Measurements from ENCODE around the gene DCTD. TPM values are rescaled to one million over a fixed set of nuclear protein-coding genes. Genes with fewer than 3 reads are reported as not detected.
A peak's percentile ranks its signal among the peaks of the same experiment; 100 is the strongest.

Gene DCTD
- total RNA-seq, 1 donor: 110 TPM

GRCh38 chr4:182944484-182945213 lies 27.5 kb upstream of the DCTD start:
- H3K4me1 ChIP-seq (ENCODE audit: insufficient read depth, low read length): no peaks in the 10 kb centered on the region
- H3K27ac ChIP-seq (ENCODE audit: low read depth, low read length): no peak overlapping the region
- TF ChIP-seq CTCF (IDR thresholded peaks at IDR 0.05; ENCODE audit: extremely low read depth, low read depth, low read length): no peak
- no peak overlapping the region for H3K4me2 ChIP-seq (ENCODE audit: insufficient read depth, low read length)
- H3K4me3 ChIP-seq (ENCODE audit: insufficient read depth, low read length): no peak overlapping the region
- peaks cover 22% of the 10 kb centered on the region for H3K27me3 ChIP-seq (ENCODE audit: insufficient read depth, low read length)
- no peak overlapping the region for H2AFZ ChIP-seq (ENCODE audit: low read length)
- H4K20me1 ChIP-seq (ENCODE audit: insufficient read depth, low read length): no peaks in the 10 kb centered on the region
- no peak for DNase-seq (ENCODE audit: insufficient read length, low spot score, missing footprints)
- H3K9me3 ChIP-seq (ENCODE audit: low read depth, low read length): no peaks in the 10 kb centered on the region
- H3K36me3 ChIP-seq (ENCODE audit: insufficient read depth, low read length): no peaks in the 10 kb centered on the region
- no peaks in the 10 kb centered on the region for H3K79me2 ChIP-seq (ENCODE audit: insufficient read depth, low read length)

GRCh38 chr4:182939680-182940079 lies 22.5 kb upstream of the DCTD start:
- no peaks in the 10 kb centered on the region for H4K20me1 ChIP-seq (ENCODE audit: insufficient read depth, low read length)
- TF ChIP-seq CTCF (IDR thresholded peaks at IDR 0.05; ENCODE audit: extremely low read depth, low read depth, low read length): no peak
- H3K4me2 ChIP-seq (ENCODE audit: insufficient read depth, low read length): no peak overlapping the region
- no peak for DNase-seq (ENCODE audit: insufficient read length, low spot score, missing footprints)
- H3K9me3 ChIP-seq (ENCODE audit: low read depth, low read length): no peaks in the 10 kb centered on the region
- no peaks in the 10 kb centered on the region for H3K36me3 ChIP-seq (ENCODE audit: insufficient read depth, low read length)
- peaks cover 2% of the 10 kb centered on the region for H3K4me1 ChIP-seq (ENCODE audit: insufficient read depth, low read length)
- no peak overlapping the region for H3K27ac ChIP-seq (ENCODE audit: low read depth, low read length)
- H3K27me3 ChIP-seq (ENCODE audit: insufficient read depth, low read length): peaks cover 16% of the 10 kb centered on the region
- no peaks in the 10 kb centered on the region for H3K79me2 ChIP-seq (ENCODE audit: insufficient read depth, low read length)
- no peak overlapping the region for H2AFZ ChIP-seq (ENCODE audit: low read length)
- H3K4me3 ChIP-seq (ENCODE audit: insufficient read depth, low read length): no peak overlapping the region

DNA sequence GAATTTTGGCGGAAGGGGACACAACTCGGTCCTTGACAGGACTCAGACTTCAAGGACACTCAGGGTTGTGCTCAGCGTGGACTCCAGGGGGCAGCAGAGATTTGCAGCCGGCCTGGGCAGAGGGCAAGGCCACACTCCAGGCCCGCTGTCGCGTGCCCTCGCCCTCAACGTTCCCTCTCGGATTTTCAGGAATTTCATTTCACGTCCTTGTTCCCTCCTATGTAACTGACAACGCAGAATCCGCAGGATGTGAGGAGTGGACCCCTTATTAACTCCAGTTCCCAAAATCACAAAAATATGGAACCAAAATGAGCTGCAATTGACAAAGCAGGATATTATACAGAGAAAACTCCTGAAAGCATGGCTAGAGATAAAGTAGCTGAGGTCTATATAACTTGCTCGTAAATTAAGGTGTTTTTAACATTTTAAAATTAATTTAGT lies 21.0 kb upstream of the DCTD start:
- H3K79me2 ChIP-seq (ENCODE audit: insufficient read depth, low read length): no peaks in the 10 kb centered on the region
- H3K4me2 ChIP-seq (ENCODE audit: insufficient read depth, low read length): peak overlapping the region; percentile 64
- peak; percentile 88 for DNase-seq (ENCODE audit: insufficient read length, low spot score, missing footprints)
- H3K4me3 ChIP-seq (ENCODE audit: insufficient read depth, low read length): peak overlapping the region; percentile 34
- no peak overlapping the region for H3K27ac ChIP-seq (ENCODE audit: low read depth, low read length)
- H4K20me1 ChIP-seq (ENCODE audit: insufficient read depth, low read length): no peaks in the 10 kb centered on the region
- H3K27me3 ChIP-seq (ENCODE audit: insufficient read depth, low read length): peaks cover 16% of the 10 kb centered on the region
- peaks cover 2% of the 10 kb centered on the region for H3K4me1 ChIP-seq (ENCODE audit: insufficient read depth, low read length)
- no peaks in the 10 kb centered on the region for H3K9me3 ChIP-seq (ENCODE audit: low read depth, low read length)
- peak overlapping the region; percentile 98 for H2AFZ ChIP-seq (ENCODE audit: low read length)
- TF ChIP-seq CTCF (IDR thresholded peaks at IDR 0.05; ENCODE audit: extremely low read depth, low read depth, low read length): peak; percentile 95
- H3K36me3 ChIP-seq (ENCODE audit: insufficient read depth, low read length): no peaks in the 10 kb centered on the region

DNA sequence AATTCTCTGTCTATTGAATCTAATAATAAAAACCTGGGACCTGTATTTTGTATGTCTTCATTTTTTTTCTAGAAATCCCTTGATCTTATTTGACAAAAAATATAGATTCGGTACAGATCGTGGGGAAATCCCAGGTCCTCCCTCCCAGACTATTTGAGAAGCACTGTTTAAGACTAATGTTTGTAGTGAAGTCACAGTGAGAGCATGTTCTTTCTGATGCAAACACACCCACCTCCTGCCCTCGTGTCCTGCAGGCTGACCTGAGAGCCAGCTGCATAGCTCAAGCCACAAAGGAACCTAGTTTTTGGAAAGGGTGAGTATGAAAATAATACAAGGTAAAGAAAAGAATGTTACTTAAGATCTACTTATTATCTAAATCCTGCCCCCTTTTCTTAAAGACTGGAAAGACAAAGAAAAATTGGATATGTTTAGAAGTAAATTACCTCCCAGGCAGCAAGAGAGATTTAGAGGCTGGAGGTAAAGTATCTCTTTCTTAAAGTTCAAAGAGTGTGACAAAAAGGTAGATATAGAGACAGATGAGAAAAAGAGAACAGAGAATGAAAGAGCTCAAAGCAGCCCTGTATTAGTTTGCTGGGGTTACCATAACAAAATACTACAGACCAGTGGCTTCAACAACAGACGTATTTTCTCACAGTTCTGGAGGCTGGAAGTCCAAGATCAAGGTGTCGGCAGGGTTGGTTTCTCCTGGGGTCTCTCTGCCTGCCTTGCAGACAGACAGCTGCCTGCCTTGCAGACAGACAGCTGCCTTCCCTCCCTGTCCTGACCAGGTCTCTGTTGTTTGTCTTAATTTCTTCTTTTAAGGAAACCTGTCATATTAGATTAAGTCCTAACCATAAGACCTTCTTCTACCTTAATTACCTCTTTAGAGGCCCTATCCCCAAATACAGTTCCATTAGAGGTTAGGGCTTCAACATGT lies 20.4 kb upstream of the DCTD start:
- Histone ChIP-seq H3K4me2 (ENCODE audit: insufficient read depth, low read length) (peak overlapping the region; percentile 64), H4K20me1 (ENCODE audit: insufficient read depth, low read length) (no peaks in the 10 kb centered on the region), H3K27ac (ENCODE audit: low read depth, low read length) (no peak overlapping the region), H3K27me3 (ENCODE audit: insufficient read depth, low read length) (peaks cover 10% of the 10 kb centered on the region), H3K4me1 (ENCODE audit: insufficient read depth, low read length) (peaks cover 2% of the 10 kb centered on the region), H3K9me3 (ENCODE audit: low read depth, low read length) (no peaks in the 10 kb centered on the region), H3K4me3 (ENCODE audit: insufficient read depth, low read length) (peak overlapping the region; percentile 34), H3K79me2 (ENCODE audit: insufficient read depth, low read length) (no peaks in the 10 kb centered on the region), H3K36me3 (ENCODE audit: insufficient read depth, low read length) (no peaks in the 10 kb centered on the region), H2AFZ (ENCODE audit: low read length) (peak overlapping the region; percentile 98)
- DNase-seq (ENCODE audit: insufficient read length, low spot score, missing footprints): no peak
- TF ChIP-seq CTCF (IDR thresholded peaks at IDR 0.05; ENCODE audit: extremely low read depth, low read depth, low read length): no peak

Data from osteoblast (primary cell).